SH-SY5Y (cell line): ENCODE data around the gene TBC1D13.

Experiments used
- GATA2 ChIP-seq: IDR thresholded peaks from 2 replicates; pipeline ENCODE4 v1.6.1; 2011; ENCODE audit warnings: mild to moderate bottlenecking, low read depth, low read length
- GATA3 ChIP-seq: IDR thresholded peaks from 2 replicates; pipeline ENCODE4 v1.6.1; 2011; ENCODE audit warnings: low read depth, mild to moderate bottlenecking, low read length, moderate library complexity

GRCh38 chr9:128809831-128810230 is 22.8 kb downstream of the TBC1D13 start:
- TF ChIP-seq GATA2 (no peak), GATA3 (no peak)
